HG03108 (cell line): ENCODE measurements around the gene TBL1XR1.
A peak's percentile ranks its signal among the peaks of the same experiment; 100 is the strongest.
"Not testable (repeated sequence)": the region's sequence is repeated elsewhere in the genome, so short reads cannot be mapped to it uniquely, and the experiment has no call there.

Experiments used
- ATAC-seq: cut with Tn5 transposase; IDR thresholded peaks from one replicate; pipeline ENCODE4 v1.9.1; 2021; ENCODE audit warnings: moderate library complexity; ENCODE audit not compliant: unreplicated experiment

Gene TBL1XR1

DNA sequence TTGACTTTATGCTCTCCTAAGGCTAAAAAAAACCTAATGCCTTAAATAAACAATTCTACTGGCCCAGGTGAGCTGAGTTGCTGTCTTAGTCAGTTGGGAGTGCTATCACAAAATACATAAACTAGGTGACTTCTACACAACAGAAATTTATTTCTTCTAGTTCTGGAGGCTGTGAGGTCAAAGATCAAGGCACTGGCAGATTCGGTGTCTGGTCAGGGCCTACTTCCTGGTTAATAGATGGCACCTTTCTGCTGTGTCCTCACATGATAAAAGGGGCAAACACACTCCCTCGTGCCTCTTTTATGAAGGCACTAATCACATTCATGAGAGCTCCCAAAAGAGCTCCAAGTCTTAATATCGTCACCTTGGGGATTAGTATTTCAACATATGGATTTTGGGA lies 11.5 kb upstream of the TBL1XR1 start:
- ATAC-seq = no peak

GRCh38 chr3:177208223-177208622 lies 10.9 kb upstream of the TBL1XR1 start:
- no peak for ATAC-seq

DNA sequence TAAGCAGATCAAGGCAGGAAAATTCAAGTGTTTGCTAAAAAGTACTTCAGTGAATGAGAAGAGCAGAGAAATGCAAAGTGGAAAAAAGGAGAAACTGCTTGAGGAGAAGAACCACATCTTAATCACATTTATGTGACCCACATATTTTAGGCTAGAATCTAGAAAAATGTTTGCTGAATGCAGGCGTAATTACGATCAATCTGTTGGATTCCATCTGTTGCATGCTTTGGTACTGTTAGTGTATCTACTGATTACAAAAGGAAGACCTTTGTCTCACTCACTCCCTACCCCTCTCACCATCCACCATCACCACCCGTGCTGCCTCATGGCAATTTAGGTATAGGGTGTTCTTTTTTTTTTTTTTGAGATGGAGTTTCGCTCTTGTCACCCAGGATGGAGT lies 9.7 kb upstream of the TBL1XR1 start:
- no peak for ATAC-seq

DNA sequence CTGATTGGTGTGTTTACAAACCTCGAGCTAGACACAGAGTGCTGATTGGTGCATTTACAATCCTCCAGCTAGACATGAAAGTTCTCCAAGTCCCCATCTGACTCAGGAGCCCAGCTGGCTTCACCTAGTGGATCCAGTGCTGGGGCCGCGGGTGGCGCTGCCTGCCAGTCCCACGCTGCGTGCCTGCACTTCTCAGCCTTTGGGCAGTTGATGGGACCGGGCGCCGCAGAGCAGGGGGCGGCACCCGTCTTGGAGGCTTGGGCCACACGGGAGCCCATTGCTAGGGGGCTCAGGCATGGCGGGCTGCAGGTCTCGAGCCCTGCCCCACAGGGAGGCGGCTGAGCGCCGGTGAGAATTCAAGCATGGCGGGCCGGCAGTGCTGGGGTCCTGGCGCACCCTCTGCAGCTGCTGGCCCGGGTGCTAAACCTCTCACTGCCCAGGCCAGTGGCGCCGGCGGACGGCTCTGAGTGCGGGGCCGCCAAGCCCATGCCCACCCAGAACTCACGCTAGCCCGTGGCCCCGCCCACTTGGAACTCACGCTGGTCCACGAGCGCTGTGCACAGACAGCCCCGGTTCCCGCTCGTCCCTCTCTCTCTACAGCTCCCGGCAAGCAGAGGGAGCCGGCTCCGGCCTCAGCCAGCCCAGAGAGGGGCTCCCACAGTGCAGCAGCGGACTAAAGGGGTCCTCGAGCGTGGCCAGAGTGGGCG lies 6.6 kb upstream of the TBL1XR1 start:
- ATAC-seq = no peak

GRCh38 chr3:177203016-177203415 lies 5.7 kb upstream of the TBL1XR1 start:
- ATAC-seq = not testable (repeated sequence)

DNA sequence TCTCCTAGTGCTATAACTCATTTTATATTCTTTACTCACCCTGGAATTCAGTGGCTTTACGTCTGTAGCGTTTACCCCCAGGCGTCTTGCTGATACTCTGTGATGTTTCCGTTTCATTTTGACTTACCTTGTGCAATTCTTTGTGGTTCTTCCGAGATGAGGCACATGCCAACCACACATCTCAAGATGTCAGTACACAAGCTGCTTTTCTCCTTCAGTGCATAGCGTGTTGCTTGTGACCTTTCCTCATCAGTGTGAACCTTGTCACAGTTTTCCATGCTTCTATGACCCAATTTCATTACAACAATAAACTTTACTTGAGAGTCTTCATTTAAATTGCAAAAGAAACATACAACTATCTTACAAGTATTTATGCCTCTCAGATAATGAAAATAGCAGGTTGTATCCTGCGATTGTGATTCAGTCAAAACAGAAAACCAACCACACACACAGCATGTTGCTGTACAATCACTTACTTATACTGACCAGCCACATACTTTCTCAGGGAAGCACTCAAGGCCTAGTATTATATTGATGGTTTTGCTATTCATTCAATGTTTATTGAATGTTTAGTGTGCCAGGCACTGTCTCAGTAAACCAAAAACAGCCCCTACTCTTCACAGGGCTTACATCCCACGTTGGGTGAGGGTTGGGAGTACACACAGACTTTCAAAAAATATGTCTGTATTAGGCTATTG lies 4.6 kb upstream of the TBL1XR1 start:
- peak; percentile 73 for ATAC-seq

- no peak for ATAC-seq
Observed at GRCh38 chr3:177199206-177199760, 2.0 kb upstream of the TBL1XR1 start.

DNA sequence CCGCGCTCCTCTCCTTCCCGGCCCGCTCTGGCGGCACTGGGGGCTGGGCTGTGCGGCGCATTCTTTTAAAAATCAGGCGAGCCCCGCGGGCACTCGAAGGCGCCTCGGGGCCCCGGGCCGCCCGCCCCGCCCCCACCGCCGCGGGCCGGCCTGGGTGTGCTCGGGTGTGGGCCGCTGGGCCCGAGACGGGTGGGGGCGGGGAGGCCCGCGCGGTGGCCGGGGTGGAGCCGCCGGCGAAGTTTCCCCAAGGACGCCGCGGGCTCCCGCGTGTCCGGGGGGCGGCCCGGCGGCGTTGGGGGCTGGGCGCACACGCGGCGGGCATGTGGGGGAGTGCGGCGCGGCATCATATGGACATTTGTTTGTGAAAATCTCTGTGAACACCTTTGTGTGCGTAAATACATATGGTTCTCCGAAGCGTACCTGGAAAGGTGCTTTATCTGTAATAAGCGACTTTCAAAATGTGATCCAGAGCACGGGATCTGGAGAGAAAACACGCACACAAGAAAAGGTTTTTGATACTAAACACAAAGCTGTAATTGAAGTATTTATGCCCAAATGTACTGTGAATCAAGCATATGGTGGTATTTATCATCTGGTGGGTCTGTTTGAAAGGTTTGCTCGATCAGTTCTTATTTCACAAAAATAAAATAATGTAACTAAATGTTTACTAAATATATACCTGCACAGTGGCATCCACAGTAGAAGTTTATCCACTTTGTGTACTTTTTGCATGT lies 612 bp upstream of the TBL1XR1 start:
- peak; percentile 18 for ATAC-seq

- no peak for ATAC-seq
Observed at GRCh38 chr3:177196456-177197040, 734 bp downstream of the TBL1XR1 start.

GRCh38 chr3:177196008-177196455 lies 1.2 kb downstream of the TBL1XR1 start:
- ATAC-seq = no peak

- no peak for ATAC-seq
Observed at GRCh38 chr3:177195242-177195991, 1.9 kb downstream of the TBL1XR1 start.

GRCh38 chr3:177194299-177194698 lies 3.0 kb downstream of the TBL1XR1 start:
- ATAC-seq = no peak

DNA sequence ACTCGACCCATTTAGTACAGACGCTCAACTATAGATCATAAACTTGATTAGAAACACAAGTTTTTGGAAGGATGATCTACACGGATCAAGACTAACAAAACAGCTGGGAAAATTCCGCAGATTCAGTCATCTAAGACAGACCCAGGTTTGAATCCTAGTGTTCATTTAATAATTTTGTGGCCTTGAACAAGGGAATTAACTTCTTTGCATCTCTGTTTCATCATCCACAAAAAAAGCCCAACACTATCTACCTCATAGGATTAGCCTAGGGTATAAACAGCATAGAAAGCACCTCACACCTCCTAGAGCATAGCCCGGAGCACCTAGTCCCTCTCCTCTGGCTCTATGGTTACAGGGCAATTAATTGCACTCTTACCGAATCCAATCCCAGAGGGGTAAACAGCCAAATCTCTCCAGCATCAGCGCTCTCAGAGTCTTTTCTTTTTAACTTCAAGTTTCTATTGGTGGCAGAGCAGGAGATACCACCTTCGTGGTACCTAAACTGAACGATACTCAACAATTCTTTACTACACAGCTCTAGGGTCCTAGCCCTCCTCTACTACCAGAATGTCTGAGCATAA lies 3.5 kb downstream of the TBL1XR1 start:
- no peak for ATAC-seq

DNA sequence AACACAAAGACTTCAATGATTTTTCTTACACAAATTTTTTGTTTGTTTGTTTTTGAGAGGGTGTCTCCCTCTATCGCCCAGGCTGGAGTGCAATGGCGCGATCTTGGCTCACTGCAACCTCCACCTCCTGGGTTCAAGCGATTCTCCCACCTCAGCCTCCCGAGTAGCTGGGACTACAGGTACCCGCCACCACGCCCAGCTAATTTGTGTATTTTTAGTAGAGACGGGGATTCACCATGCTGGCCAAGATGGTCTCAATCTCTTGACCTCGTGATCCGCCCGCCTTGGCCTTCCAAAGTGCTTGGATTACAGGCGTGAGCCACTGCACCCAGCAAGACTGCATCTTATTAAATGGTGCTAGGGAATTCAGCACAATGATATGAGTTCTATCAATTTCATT lies 4.0 kb downstream of the TBL1XR1 start:
- not testable (repeated sequence) for ATAC-seq

GRCh38 chr3:177190756-177191681 lies 6.3 kb downstream of the TBL1XR1 start:
- peak; percentile 36 for ATAC-seq

GRCh38 chr3:177190184-177190583 lies 7.1 kb downstream of the TBL1XR1 start:
- ATAC-seq = not testable (repeated sequence)

- ATAC-seq = not testable (repeated sequence)
Observed at GRCh38 chr3:177188325-177188724, 9.0 kb downstream of the TBL1XR1 start.

- ATAC-seq = no peak
Observed at GRCh38 chr3:177186306-177186705, 11.0 kb downstream of the TBL1XR1 start.

DNA sequence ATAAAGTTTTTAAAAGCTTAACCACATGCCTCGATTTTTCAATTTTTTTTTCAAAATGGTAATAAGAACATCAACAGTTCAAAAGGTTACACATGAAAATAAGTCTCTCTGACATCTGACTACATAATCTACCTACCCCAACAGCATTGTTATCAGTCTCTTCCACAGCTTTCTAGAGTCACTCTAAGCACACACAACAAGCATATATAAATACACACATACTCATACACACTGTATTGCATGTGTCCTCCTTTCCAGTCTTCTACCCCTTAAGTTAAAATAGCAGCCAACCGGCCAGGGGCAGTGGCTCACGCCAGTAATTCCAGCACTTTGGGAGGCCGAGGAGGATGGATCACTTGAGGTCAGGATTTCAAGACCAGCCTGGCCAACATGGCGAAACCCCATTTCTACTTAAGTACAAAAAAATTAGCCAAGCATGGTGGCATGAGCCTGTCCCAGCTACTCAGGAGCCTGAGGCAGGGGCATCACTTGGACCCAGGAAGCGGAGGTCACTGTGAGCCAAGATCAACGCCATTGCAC lies 12.2 kb downstream of the TBL1XR1 start:
- peak; percentile 25 for ATAC-seq
